RPMI7951 (cell line): ENCODE data around the gene SNCB. TPM values are rescaled to one million over a fixed set of nuclear protein-coding genes. Genes with fewer than 3 reads are reported as not detected.

Experiments
- DNase-seq: peaks from one replicate; pipeline ENCODE4 v3.0.0-alpha.2; 2012; ENCODE audit warnings: low read depth
- total RNA-seq: library from RNA; depleted of rRNA; stranded (reverse); fragments of >200 nt; shearing (Covaris generic); gene quantifications from 2 replicates; pipeline ENCODE4 v1.2.3, GENCODE V29; 2014

Gene SNCB
- total RNA-seq, 1 experiment from 2014 or later: not detected

DNA sequence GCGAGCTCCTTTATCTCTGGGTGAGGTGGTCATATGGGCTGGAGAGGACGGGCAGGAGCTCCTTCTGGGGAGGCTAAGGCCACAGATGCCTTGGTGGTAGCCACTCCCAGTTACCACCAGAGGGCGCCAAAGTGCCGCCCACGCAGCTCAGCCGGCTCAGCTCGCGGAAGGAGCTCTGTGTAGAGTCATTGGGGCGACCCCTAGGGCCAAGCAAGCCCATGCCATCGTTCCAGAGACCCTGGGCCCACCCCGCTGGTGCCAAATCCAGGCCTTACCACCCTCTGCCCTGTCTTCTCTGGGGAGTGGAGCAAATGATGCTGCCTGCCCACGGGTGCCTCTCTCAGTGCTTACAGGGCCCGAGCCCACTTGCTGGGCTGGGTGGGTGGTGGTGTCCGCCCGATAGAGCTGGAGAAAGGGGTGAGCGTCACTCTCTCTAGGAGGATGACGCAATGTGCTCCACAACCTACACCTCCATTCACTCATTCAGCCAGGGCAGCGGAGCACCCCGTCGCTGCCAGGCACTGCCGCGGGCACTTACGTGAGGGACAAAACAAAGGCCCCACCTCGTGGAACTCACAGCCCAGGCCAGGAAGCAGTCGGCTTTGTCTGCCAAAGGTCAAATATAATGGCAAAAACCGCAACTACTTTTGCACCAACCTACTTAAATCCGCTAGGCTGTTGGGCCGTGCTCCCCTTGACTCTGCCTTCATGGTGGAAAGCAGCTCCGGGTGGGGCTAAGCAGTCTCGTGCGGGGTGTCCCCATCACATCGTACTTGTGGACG is 30.7 kb upstream of the SNCB start:
- peak; percentile 58 for DNase-seq

- no peak for DNase-seq
Measured at GRCh38 chr5:176660530-176660859, 30.2 kb upstream of the SNCB start.

GRCh38 chr5:176659860-176660461 is 29.6 kb upstream of the SNCB start:
- no peak for DNase-seq

DNA sequence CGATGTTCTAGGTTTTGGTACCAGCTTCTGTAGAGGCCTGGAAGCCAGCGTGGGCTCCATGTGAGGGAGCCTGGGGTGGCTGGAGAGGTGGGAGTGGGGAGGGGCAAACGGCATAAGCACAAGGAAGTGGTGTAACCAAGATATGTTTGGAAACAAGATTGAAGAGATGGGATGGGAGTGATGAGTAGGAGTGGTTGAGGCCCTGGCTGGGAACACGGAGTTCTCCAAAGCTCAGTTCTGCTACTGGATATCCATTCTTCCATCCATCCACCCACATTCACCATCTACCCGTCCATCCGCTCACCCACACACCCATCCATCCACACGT is 29.1 kb upstream of the SNCB start:
- no peak for DNase-seq

- DNase-seq: peak; percentile 74
Measured at GRCh38 chr5:176658817-176659511, 28.6 kb upstream of the SNCB start.

DNA sequence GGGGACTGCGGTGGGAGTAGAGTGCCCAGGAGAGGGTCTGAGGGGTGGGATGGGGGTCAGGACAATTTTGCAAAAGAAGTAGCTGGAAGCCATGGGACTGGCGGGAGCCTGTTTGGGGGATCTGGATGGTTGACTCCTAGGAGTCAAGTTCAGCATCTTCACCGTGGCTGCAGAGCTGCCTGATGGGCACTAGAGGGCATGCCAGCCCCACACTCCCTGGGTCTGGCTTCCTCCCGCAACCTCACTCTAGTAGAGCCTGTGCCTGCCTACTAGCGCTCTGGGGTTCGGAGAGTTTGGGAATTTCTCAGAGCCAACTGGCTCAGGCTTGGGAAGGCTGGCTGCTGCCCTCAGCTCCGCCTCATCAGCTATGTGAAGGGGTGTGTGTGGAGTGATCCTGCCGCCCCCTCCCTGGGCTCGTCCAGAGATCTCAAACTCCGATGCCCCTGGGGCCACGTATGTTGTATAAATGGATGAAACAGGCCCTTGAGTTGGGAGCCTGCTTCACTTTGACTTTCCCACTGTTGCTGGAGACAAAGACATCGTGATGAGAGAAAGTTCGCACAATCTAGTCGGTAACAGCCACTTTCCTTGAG is 27.8 kb upstream of the SNCB start:
- DNase-seq: peak; percentile 57

DNA sequence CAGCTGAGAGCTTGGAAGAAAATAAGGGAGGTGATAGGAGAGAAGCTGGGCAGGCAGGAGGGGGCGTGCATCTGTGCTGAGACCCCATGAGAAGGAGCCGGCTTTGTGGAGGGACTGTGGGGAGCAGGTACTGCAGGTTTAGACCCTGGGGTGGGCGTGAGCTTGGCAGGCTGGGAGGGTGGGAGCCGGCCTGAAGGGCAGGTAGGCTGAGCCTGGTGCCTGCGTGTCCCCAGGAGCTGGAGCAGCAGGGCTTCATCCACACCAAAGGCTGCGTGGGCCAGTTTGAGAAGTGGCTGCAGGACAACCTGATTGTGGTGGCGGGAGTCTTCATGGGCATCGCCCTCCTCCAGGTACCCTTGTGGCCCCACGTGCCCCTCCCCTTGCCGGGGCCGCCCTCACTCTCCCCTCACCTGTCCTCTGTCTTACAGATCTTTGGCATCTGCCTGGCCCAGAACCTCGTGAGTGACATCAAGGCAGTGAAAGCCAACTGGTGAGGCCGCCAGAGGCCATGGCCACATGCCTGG is 26.2 kb upstream of the SNCB start:
- no peak for DNase-seq

GRCh38 chr5:176654856-176655255 is 24.5 kb upstream of the SNCB start:
- no peak for DNase-seq

DNA sequence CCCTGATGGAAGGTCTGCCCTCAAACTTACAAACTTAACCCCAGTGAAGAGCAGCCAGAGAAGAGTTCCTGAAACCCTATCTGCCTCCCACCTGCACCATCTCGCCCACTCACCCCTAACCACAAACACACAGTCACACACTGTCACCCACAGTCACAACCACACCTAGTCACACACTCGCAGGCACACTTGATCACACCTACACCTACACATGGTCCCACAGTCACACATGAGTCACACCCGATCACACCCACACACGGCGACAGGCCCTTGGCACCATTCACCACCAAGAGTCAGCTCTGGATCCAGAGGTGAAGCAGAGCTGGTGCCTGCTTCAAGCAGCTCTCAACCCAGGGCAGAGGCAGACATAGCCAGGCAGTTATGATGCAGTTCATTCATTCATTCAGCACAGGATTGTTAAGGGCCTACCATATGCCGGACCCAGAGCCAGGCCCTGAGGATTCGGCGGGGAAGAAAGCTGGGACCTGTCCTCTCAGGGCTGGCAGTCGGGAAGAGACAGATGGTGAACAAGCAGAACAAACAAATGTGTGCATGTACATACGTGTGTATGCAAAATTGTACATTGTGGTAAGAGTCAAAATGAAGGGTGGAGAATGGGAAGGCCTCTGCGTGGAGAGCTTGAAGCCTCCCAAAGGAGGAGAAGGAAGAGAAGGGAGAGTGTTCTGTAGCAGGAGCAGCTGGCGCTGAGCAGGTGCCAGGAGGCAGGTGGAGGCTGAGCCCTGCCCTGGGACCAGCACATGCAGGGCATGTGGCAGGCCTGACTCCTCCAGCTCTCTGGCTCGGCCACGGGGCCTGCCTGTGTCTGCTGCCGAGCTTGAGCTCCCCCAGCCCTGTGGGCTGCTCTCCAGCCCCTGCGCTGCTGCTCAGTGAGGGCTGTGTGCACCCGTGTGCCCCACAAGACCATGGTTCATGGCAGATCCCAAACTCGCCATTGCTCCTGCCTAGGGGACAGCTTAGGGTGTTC is 23.4 kb upstream of the SNCB start:
- no peak for DNase-seq

DNA sequence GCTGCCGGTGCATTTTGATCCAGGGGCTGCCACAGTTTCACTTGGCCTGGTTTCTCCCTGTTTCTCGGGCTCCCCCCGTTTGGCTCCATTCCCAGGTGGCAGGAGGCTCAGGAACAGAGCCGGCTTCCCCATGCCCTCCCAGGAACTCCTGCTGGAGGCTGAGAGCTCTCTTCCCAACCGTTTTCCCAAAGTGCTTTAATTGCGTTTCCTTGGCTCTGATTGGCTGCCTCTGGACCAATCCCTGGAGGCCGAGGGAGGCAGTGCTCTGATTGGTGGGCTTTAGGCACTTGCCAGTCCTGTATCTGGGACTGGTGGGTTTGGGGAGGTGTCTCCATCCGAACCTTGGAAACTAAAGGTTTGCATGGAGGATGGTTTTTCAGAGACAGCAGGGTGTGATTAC is 21.8 kb upstream of the SNCB start:
- no peak for DNase-seq

- DNase-seq: no peak
Measured at GRCh38 chr5:176651472-176651980, 21.2 kb upstream of the SNCB start.

DNA sequence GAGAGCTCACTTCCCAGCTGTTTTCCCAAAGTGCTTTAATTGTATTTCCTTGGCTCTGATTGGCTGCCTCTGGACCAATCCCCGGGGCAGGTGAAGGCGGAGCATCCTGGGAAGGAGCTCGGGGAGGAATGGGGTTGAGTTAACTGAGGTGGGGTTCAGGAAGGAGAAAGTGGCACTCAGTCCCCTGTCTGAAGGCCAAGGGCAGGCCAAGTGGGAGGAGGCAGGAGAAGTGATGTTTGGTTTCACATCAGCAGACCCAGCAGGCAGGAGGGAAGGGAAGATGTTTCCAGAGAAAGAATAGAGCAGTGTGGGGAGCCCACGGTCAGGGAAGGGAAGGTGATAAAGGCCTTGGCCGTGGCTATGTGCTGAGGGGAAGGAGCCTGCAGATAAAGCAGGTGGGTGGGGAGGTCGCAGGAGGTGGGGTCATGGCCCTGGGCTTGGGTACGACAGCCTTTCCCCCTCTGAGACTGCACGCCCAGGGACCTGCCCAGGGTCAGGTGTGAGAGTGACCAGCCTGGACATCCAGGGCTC is 20.1 kb upstream of the SNCB start:
- no peak for DNase-seq

- DNase-seq: no peak
Measured at GRCh38 chr5:176648474-176649194, 18.3 kb upstream of the SNCB start.

DNA sequence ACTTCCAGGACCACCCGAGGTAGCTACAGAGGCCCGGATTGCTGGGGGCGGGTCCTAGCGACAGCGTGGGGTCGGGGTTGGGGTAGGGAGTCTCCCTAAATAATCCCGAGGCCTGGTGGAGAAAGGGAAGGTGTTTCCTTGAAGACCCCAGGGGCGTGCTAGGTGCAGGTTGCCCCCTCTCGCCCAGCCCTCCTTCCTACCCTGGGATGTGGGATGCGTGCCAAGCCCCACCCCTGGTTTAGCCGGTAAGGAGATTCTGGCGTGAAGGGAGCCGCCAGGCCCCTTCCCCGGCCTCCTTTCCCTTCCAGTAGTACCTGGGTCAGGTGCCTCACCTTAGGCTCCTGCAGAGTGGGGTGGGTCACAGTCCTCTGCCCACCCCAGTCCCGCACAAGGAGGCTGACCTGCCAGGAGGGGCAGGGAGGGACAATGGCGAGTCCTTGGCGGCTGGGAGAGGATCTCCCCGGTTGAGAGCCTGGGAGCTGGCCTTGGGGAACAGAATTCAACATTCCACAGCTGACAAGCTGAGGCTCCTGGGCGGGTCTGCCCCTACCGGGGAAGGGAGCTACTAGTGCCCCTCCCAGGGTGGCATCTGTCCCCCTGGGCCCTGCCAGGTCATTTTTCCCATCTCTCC is 17.6 kb upstream of the SNCB start:
- no peak for DNase-seq

GRCh38 chr5:176647030-176647842 is 16.9 kb upstream of the SNCB start, which contains the start of gene TSPAN17:
TSS of gene TSPAN17 (plus strand) at chr5:176647484. CDS start at chr5:176647616, 132 bp downstream.
- peak; percentile 94 for DNase-seq

DNA sequence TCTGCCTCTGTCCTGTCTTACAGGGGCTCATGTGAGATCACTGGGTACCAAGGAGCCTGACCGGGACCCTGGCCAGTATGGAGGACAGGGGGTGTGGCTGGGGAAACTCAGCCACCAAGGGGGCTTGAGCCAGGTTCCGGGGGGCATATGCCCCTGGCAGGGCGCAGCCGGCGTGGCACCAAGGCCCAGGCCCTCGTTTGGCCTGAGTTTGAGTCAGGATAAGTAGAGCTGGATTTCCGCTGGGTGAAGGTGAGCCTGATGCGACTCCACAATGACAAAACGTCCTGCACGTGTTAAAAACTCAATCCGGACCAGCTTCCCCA is 16.3 kb upstream of the SNCB start:
- DNase-seq: no peak

GRCh38 chr5:176646049-176646706 is 15.8 kb upstream of the SNCB start:
- no peak for DNase-seq
